Endothelial cell of umbilical vein (primary cell): ENCODE results near the gene SETMAR. TPM values are rescaled to one million over a fixed set of nuclear protein-coding genes. Genes with fewer than 3 reads are reported as not detected.

Source experiments
- BruUV-seq: library from RNA; stranded (reverse); fragments of 400-500 nt; replicated peaks from 2 replicates; lab custom pipeline; 2021; lab: Mats Ljungman, UMichigan
- CTCF ChIA-PET: fragments of 300-600, 350-600 bp; sonication (Branson Sonifier 250); formaldehyde crosslinking; loops from one replicate; lab custom pipeline; 2021; ENCODE audit warnings: antibody characterized with exemption, inconsistent platforms; lab: Charles Lee
- POLR2A ChIA-PET: fragments of 300-600, 350-600 bp; sonication (Branson Sonifier 250); formaldehyde crosslinking; loops from one replicate; lab custom pipeline; 2021; ENCODE audit warnings: antibody characterized with exemption, inconsistent platforms; lab: Charles Lee
- DNase-seq: peaks from one replicate; pipeline ENCODE4 v3.0.0-alpha.2; 2011; ENCODE audit warnings: low read depth, low spot score
- FAIRE-seq: peaks from 2 replicates; lab custom pipeline; 2011; peaks lifted over from hg19 to GRCh38; lab: Jason Lieb, UNC
- H2AFZ ChIP-seq: 2 replicates; pipeline ENCODE4 v1.6.0; 2012; ENCODE audit warnings: low read depth, low read length, control low read depth, inconsistent platforms
- H3K27ac ChIP-seq: 2 replicates; pipeline ENCODE4 v1.5.1; 2011; ENCODE audit warnings: low read depth, mild to moderate bottlenecking, control low read depth, low read length, moderate library complexity; ENCODE audit not compliant: insufficient read depth
- H3K27me3 ChIP-seq, 2 experiments: 2 replicates each; pipeline versions ENCODE4 v1.6.0 to v1.6.1; 2011; ENCODE audit warnings: low read length in 2 of 2, mixed read lengths in 1 of 2; ENCODE audit not compliant: control insufficient read depth in 2 of 2, insufficient read depth in 2 of 2
- H3K36me3 ChIP-seq, 2 experiments: 2 replicates in 1 of 2; 3 replicates in 1 of 2; pipeline ENCODE4 v1.5.1; 2011; ENCODE audit warnings: low read length in 2 of 2, mild to moderate bottlenecking in 1 of 2, moderate library complexity in 1 of 2; ENCODE audit not compliant: control insufficient read depth in 2 of 2, insufficient read depth in 2 of 2; ENCODE audit errors: extremely low read depth in 1 of 2
- H3K4me1 ChIP-seq: 3 replicates; pipeline ENCODE4 v1.5.1; 2011; ENCODE audit warnings: mild to moderate bottlenecking, low read length; ENCODE audit not compliant: control insufficient read depth, insufficient read depth; ENCODE audit errors: extremely low read depth
- H3K4me2 ChIP-seq: 2 replicates; pipeline ENCODE4 v1.6.1; 2011; ENCODE audit warnings: low read length, control low read depth, mixed read lengths; ENCODE audit not compliant: insufficient read depth
- H3K4me3 ChIP-seq, 3 experiments: fragments of 200-600 bp in 1 of 3; sonication (generic), shearing (Covaris generic) in 1 of 3; replicated peaks in 1 of 3; 2 replicates each; pipeline ENCODE4 v1.5.1; 2011 to 2016; ENCODE audit warnings: control low read depth in 3 of 3, low read length in 3 of 3, mild to moderate bottlenecking in 2 of 3, inconsistent platforms in 1 of 3, low read depth in 1 of 3, moderate library complexity in 1 of 3; ENCODE audit not compliant: insufficient read depth in 1 of 3
- H3K79me2 ChIP-seq: 2 replicates; pipeline ENCODE4 v1.6.0; 2012; ENCODE audit warnings: low read length, inconsistent platforms; ENCODE audit not compliant: control insufficient read depth, insufficient read depth
- H3K9ac ChIP-seq: replicated peaks from 2 replicates; pipeline ENCODE3; 2011; ENCODE audit warnings: low read length, control low read depth; ENCODE audit not compliant: insufficient read depth; ENCODE audit errors: extremely low read depth
- H3K9me1 ChIP-seq: replicated peaks from 3 replicates; pipeline ENCODE4 v1.6.0; 2011; ENCODE audit warnings: mild to moderate bottlenecking, low read length; ENCODE audit not compliant: control insufficient read depth, insufficient read depth; ENCODE audit errors: extremely low read depth
- H3K9me3 ChIP-seq: replicated peaks from 2 replicates; pipeline ENCODE4 v1.5.1; 2012; ENCODE audit warnings: low read length, inconsistent platforms; ENCODE audit not compliant: control insufficient read depth, insufficient read depth
- H4K20me1 ChIP-seq: replicated peaks from 2 replicates; pipeline ENCODE3; 2011; ENCODE audit warnings: mild to moderate bottlenecking, low read length; ENCODE audit not compliant: control insufficient read depth, insufficient read depth; ENCODE audit errors: extremely low read depth
- CTCF ChIP-seq, 2 donors: IDR thresholded peaks; 1 replicate in 1 of 2; 2 replicates in 1 of 2; pipeline ENCODE4 v1.5.1; 2011; ENCODE audit warnings: low read length in 2 of 2, mild to moderate bottlenecking in 2 of 2, moderate library complexity in 2 of 2, control low read depth in 1 of 2, inconsistent platforms in 1 of 2, low read depth in 1 of 2; ENCODE audit not compliant: insufficient read depth in 1 of 2; ENCODE audit errors: extremely low read depth in 1 of 2
- MAX ChIP-seq: IDR thresholded peaks from 2 replicates; pipeline ENCODE4 v1.6.1; 2011; ENCODE audit not compliant: insufficient read depth, insufficient read length
- POLR2A ChIP-seq: IDR thresholded peaks from 2 replicates; pipeline ENCODE4 v1.6.1; 2012; ENCODE audit warnings: low read depth, mild to moderate bottlenecking, control low read depth, low read length
- dilution Hi-C: fragments of 300-500 bp; cut with MboI; formaldehyde crosslinking; loops from one replicate; pipeline ENCODE4 v1.15.0; 2019; ENCODE audit warnings: low sequenced_read_pairs; ENCODE audit not compliant: extremely low pct_ligation_motif_present
- intact Hi-C: fragments of 100-400 bp; cut with micrococcal nuclease; formaldehyde crosslinking; loops from one replicate; pipeline ENCODE4 v1.10.0; 2022
- polyA plus RNA-seq, 4 experiments: library from polyadenylated mRNA; depleted of rRNA in 3 of 4; stranded (reverse) in 3 of 4; unstranded in 1 of 4; fragments of >200 nt; gene quantifications; 2 replicates each; pipeline versions ENCODE4 v1.2.1 to v1.2.3, GENCODE V29; 2011 to 2012; ENCODE audit warnings: missing spikeins in 1 of 4
- total RNA-seq: library from RNA; stranded (reverse); gene quantifications from 2 replicates; pipeline ENCODE4 v1.2.3, GENCODE V29; 2021

Gene SETMAR
- total and polyA plus RNA-seq, 2 donors (not counting 3 experiments of a cell fraction or from before 2014, with no cell fraction given) = 9.6 to 15.4 TPM

GRCh38 chr3:4350789-4351163 lies 47.6 kb downstream of the SETMAR start:
- CTCF ChIA-PET = interaction anchor here (0.6 to 8.1 kb wide), 87 partner anchors 10 to 1151 kb away, joined by 3 to 348 read pairs (median 5); partner anchors contain the start of genes ITPR1 and SUMF1
- DNase-seq (no peak), FAIRE-seq (peak; percentile 74)
- Histone ChIP-seq H2AFZ (peak overlapping the region; percentile 84), H3K9me3 (no peaks in the 10 kb centered on the region), H3K27ac (peak overlapping the region; percentile 86), H3K79me2 (no peaks in the 10 kb centered on the region), H3K36me3 (no peaks in the 10 kb centered on the region), H4K20me1 (no peaks in the 10 kb centered on the region), H3K27me3 (no peaks in the 10 kb centered on the region), H3K9me1 (no peaks in the 10 kb centered on the region), H3K4me1 (peaks cover 13% of the 10 kb centered on the region), H3K4me2 (peak overlapping the region; percentile 96), H3K4me3 (peak overlapping the region; percentile 26 to 75 (median 49)), H3K9ac (peak overlapping the region; percentile 95)
- intact Hi-C loops = loop anchor here (1.0 to 5.0 kb wide), 8 partner anchors 44 to 627 kb away; partner anchors contain the start of genes BHLHE40, ITPR1 and SUMF1
- dilution Hi-C loops = no loop called here
- no TSS peak for BruUV-seq
- POLR2A ChIA-PET = interaction anchor here (0.6 to 2.0 kb wide), 3 partner anchors 117 to 160 kb away, joined by 3 to 9 read pairs (median 4); partner anchors contain the start of genes ITPR1 and SUMF1
- TF ChIP-seq POLR2A = no peak
- TF ChIP-seq CTCF (IDR thresholded peaks at IDR 0.05; ENCODE audit: extremely low read depth in 1 of 2, insufficient read depth in 1 of 2, low read depth in 1 of 2, low read length in 2 of 2) = peak; percentile 48 to 67
- no peak for TF ChIP-seq MAX
